Liver (tissue), 9 donors: ENCODE results near the gene UAP1. TPM values are rescaled to one million over a fixed set of nuclear protein-coding genes. Genes with fewer than 3 reads are reported as not detected.

ENCODE experiments used
- DNase-seq: peaks from one replicate; pipeline ENCODE4 v3.0.0-alpha.2; 2017; ENCODE audit warnings: low spot score
- H3K27ac ChIP-seq, 2 donors: one replicate each; pipeline ENCODE4 v1.7.0; 2013; ENCODE audit warnings: inconsistent platforms in 2 of 2, low read length in 2 of 2, control low read depth in 1 of 2, low read depth in 1 of 2, mild to moderate bottlenecking in 1 of 2
- H3K27me3 ChIP-seq, 4 donors: one replicate each; pipeline versions ENCODE4 v1.6.1 to v1.7.0; 2013; ENCODE audit warnings: low read length in 3 of 4, inconsistent platforms in 1 of 4, mild to moderate bottlenecking in 1 of 4, moderate library complexity in 1 of 4; ENCODE audit not compliant: control insufficient read depth in 4 of 4, insufficient read depth in 4 of 4
- H3K36me3 ChIP-seq, 4 donors: one replicate each; pipeline versions ENCODE4 v1.6.1 to v1.7.0; 2013; ENCODE audit warnings: low read length in 3 of 4, mild to moderate bottlenecking in 3 of 4, low read depth in 1 of 4, moderate library complexity in 1 of 4; ENCODE audit not compliant: control insufficient read depth in 4 of 4, insufficient read depth in 3 of 4
- H3K4me1 ChIP-seq, 4 donors: one replicate each; pipeline versions ENCODE4 v1.6.1 to v1.7.0; 2013; ENCODE audit warnings: low read length in 3 of 4, mild to moderate bottlenecking in 3 of 4, moderate library complexity in 1 of 4; ENCODE audit not compliant: control insufficient read depth in 4 of 4, insufficient read depth in 4 of 4
- H3K4me3 ChIP-seq, 3 donors: one replicate each; pipeline versions ENCODE4 v1.6.1 to v1.7.0; 2013; ENCODE audit warnings: low read length in 3 of 3, control low read depth in 1 of 3, low read depth in 1 of 3, mild to moderate bottlenecking in 1 of 3
- H3K9ac ChIP-seq, 2 donors: one replicate each; pipeline ENCODE4 v1.7.0; 2013; ENCODE audit warnings: low read length in 2 of 2, mild to moderate bottlenecking in 2 of 2, moderate library complexity in 2 of 2, control low read depth in 1 of 2, low read depth in 1 of 2
- H3K9me3 ChIP-seq, 4 donors: one replicate each; pipeline versions ENCODE4 v1.6.1 to v1.7.0; 2013; ENCODE audit warnings: low read length in 3 of 4; ENCODE audit not compliant: control insufficient read depth in 4 of 4
- EGR1 ChIP-seq, 2 donors: IDR thresholded peaks; 2 replicates each; pipeline ENCODE4 v1.6.1; 2016 to 2018; ENCODE audit warnings: antibody characterized with exemption in 2 of 2, low read depth in 2 of 2
- FOXA1 ChIP-seq: IDR thresholded peaks from 2 replicates; pipeline ENCODE4 v1.6.1; 2016; ENCODE audit warnings: antibody characterized with exemption
- FOXA2 ChIP-seq: IDR thresholded peaks from 2 replicates; pipeline ENCODE4 v1.6.1; 2016; ENCODE audit warnings: antibody characterized with exemption
- GABPA ChIP-seq, 2 donors: IDR thresholded peaks in 1 of 2; conservative IDR thresholded peaks in 1 of 2; 2 replicates each; pipeline ENCODE4 v1.6.1; 2016; ENCODE audit warnings: antibody characterized with exemption in 2 of 2, mild to moderate bottlenecking in 1 of 2, moderate library complexity in 1 of 2
- HNF4A ChIP-seq, 2 donors: conservative IDR thresholded peaks; 2 replicates each; pipeline ENCODE4 v1.6.1; 2016; ENCODE audit warnings: antibody characterized with exemption in 2 of 2, mild to moderate bottlenecking in 2 of 2
- HNF4G ChIP-seq: IDR thresholded peaks from 2 replicates; pipeline ENCODE4 v1.6.1; 2016; ENCODE audit warnings: antibody characterized with exemption
- JUND ChIP-seq, 2 donors: IDR thresholded peaks; 2 replicates each; pipeline ENCODE4 v1.6.1; 2016; ENCODE audit warnings: antibody characterized with exemption in 2 of 2
- MAX ChIP-seq: IDR thresholded peaks from 2 replicates; pipeline ENCODE4 v1.6.1; 2016; ENCODE audit warnings: antibody characterized with exemption
- NR2F2 ChIP-seq: IDR thresholded peaks from 2 replicates; pipeline ENCODE4 v1.6.1; 2016; ENCODE audit warnings: antibody characterized with exemption
- RXRA ChIP-seq, 2 donors: IDR thresholded peaks; 2 replicates each; pipeline ENCODE4 v1.6.1; 2017 to 2018; ENCODE audit warnings: antibody characterized with exemption in 2 of 2, mild to moderate bottlenecking in 1 of 2
- TAF1 ChIP-seq: conservative IDR thresholded peaks from 2 replicates; pipeline ENCODE4 v1.6.1; 2016; ENCODE audit warnings: antibody characterized with exemption, mild to moderate bottlenecking
- YY1 ChIP-seq: IDR thresholded peaks from 2 replicates; pipeline ENCODE4 v1.6.1; 2016; ENCODE audit warnings: antibody characterized with exemption, mild to moderate bottlenecking
- WGBS: extraction: QIAGEN DNeasy Blood & Tissue Kit; methylation state at CpG from one replicate; pipeline ENCODE4 v1.1.7; 2013; 5-methylcytosine and 5-hydroxymethylcytosine counted together
- polyA plus RNA-seq, 2 donors: library from polyadenylated mRNA; stranded (reverse) in 1 of 2; unstranded in 1 of 2; fragments of 200-250 nt in 1 of 2; fragments of >200 nt in 1 of 2; fragmentation: Nextera tagmentation in 1 of 2; extraction: Ambion mirVana in 1 of 2; gene quantifications; one replicate each; pipeline versions ENCODE4 v1.2.1 to v1.2.3, GENCODE V29; 2013 to 2015
- total RNA-seq, 2 donors: library from RNA; depleted of rRNA; stranded (reverse); fragments of >200 nt; gene quantifications; one replicate each; pipeline ENCODE4 v1.2.3, GENCODE V29; 2014
- TF ChIP-seq, protein P1 (sequence below): IDR thresholded peaks from 2 replicates; pipeline ENCODE4 v1.6.1; 2016; ENCODE audit warnings: antibody characterized with exemption
- TF ChIP-seq, protein P2 (sequence below): fragments of 150-350 bp; IDR thresholded peaks from 2 replicates; pipeline ENCODE4 v1.5.1; 2017; ENCODE audit warnings: improper control_type of control experiment, low read depth, low read length; ENCODE audit not compliant: missing input control
- TF ChIP-seq, protein P3 (sequence below): IDR thresholded peaks from 2 replicates; pipeline ENCODE4 v1.6.1; 2016; ENCODE audit warnings: antibody characterized with exemption, mild to moderate bottlenecking
- donor health status: healthy.
- donor health status: healthy.
- donor health status: healthy.
- donor health status: healthy.
- donor health status: healthy.

Gene UAP1
- total and polyA plus RNA-seq, 4 donors, result 28.9 to 120 (median 51.7) TPM

- TF ChIP-seq MAX, result no peak
- TF ChIP-seq RXRA (IDR thresholded peaks at IDR 0.05), result no peak
- TF ChIP-seq FOXA2, result no peak
- TF ChIP-seq FOXA1, result no peak
- TF ChIP-seq, protein P1, sequence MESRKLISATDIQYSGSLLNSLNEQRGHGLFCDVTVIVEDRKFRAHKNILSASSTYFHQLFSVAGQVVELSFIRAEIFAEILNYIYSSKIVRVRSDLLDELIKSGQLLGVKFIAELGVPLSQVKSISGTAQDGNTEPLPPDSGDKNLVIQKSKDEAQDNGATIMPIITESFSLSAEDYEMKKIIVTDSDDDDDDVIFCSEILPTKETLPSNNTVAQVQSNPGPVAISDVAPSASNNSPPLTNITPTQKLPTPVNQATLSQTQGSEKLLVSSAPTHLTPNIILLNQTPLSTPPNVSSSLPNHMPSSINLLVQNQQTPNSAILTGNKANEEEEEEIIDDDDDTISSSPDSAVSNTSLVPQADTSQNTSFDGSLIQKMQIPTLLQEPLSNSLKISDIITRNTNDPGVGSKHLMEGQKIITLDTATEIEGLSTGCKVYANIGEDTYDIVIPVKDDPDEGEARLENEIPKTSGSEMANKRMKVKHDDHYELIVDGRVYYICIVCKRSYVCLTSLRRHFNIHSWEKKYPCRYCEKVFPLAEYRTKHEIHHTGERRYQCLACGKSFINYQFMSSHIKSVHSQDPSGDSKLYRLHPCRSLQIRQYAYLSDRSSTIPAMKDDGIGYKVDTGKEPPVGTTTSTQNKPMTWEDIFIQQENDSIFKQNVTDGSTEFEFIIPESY, result no peak
These were observed 31.1 kb upstream of the UAP1 start (continued) for GRCh38 chr1:162530307-162530987.

DNA sequence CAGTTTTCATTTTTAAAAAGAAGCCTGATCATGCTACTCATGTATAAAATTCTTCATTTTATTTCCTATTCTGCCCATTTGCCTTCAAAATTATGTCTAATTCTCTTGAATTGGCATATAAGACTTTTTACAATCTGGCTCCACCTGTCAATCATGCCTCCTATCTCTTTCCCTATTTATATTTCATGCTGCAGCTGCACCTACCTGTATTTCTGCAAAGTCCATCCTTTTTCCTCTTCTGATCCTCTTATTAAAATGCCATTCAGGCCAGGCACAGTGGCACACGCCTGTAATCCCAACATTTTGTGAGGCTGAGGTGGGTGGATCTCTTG, 30.6 kb upstream of the UAP1 start:
- Histone ChIP-seq H3K27me3 (no peaks in the 10 kb centered on the region), H3K36me3 (peaks cover 0 to 6% (median 3%) of the 10 kb centered on the region in 4 donors), H3K9ac (no peak overlapping the region), H3K27ac (no peak overlapping the region), H3K4me3 (no peak overlapping the region), H3K4me1 (no peaks in the 10 kb centered on the region), H3K9me3 (no peaks in the 10 kb centered on the region)
- no peak for TF ChIP-seq TAF1
- TF ChIP-seq, protein P2, sequence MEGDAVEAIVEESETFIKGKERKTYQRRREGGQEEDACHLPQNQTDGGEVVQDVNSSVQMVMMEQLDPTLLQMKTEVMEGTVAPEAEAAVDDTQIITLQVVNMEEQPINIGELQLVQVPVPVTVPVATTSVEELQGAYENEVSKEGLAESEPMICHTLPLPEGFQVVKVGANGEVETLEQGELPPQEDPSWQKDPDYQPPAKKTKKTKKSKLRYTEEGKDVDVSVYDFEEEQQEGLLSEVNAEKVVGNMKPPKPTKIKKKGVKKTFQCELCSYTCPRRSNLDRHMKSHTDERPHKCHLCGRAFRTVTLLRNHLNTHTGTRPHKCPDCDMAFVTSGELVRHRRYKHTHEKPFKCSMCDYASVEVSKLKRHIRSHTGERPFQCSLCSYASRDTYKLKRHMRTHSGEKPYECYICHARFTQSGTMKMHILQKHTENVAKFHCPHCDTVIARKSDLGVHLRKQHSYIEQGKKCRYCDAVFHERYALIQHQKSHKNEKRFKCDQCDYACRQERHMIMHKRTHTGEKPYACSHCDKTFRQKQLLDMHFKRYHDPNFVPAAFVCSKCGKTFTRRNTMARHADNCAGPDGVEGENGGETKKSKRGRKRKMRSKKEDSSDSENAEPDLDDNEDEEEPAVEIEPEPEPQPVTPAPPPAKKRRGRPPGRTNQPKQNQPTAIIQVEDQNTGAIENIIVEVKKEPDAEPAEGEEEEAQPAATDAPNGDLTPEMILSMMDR, result no peak
- TF ChIP-seq MAX, result no peak
- TF ChIP-seq NR2F2, result no peak
- TF ChIP-seq EGR1 (IDR thresholded peaks at IDR 0.05; ENCODE audit: low read depth in 2 of 2), result no peak
- no peak for TF ChIP-seq RXRA (IDR thresholded peaks at IDR 0.05)
- TF ChIP-seq YY1, result no peak
- no peak for TF ChIP-seq HNF4G
- TF ChIP-seq, protein P1, result no peak
- no peak for TF ChIP-seq HNF4A (conservative IDR thresholded peaks at IDR 0.05)
- TF ChIP-seq JUND (IDR thresholded peaks at IDR 0.05), result no peak
- TF ChIP-seq, protein P3, sequence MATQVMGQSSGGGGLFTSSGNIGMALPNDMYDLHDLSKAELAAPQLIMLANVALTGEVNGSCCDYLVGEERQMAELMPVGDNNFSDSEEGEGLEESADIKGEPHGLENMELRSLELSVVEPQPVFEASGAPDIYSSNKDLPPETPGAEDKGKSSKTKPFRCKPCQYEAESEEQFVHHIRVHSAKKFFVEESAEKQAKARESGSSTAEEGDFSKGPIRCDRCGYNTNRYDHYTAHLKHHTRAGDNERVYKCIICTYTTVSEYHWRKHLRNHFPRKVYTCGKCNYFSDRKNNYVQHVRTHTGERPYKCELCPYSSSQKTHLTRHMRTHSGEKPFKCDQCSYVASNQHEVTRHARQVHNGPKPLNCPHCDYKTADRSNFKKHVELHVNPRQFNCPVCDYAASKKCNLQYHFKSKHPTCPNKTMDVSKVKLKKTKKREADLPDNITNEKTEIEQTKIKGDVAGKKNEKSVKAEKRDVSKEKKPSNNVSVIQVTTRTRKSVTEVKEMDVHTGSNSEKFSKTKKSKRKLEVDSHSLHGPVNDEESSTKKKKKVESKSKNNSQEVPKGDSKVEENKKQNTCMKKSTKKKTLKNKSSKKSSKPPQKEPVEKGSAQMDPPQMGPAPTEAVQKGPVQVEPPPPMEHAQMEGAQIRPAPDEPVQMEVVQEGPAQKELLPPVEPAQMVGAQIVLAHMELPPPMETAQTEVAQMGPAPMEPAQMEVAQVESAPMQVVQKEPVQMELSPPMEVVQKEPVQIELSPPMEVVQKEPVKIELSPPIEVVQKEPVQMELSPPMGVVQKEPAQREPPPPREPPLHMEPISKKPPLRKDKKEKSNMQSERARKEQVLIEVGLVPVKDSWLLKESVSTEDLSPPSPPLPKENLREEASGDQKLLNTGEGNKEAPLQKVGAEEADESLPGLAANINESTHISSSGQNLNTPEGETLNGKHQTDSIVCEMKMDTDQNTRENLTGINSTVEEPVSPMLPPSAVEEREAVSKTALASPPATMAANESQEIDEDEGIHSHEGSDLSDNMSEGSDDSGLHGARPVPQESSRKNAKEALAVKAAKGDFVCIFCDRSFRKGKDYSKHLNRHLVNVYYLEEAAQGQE, result no peak
- no peak for TF ChIP-seq FOXA1
- no peak for TF ChIP-seq GABPA (IDR thresholded peaks at IDR 0.05 in 1 of 2, conservative IDR thresholded peaks at IDR 0.05 in 1 of 2)
- no peak for DNase-seq
- WGBS, result 100% methylated on average over 1 of the region's 1 CpG
